H1 (cell line): Measurements from ENCODE around the gene CHN2. TPM values are rescaled to one million over a fixed set of nuclear protein-coding genes. Genes with fewer than 3 reads are reported as not detected.

Source experiments
- CTCF ChIA-PET: fragments of 300-600 bp; sonication (Branson Sonifier 250); formaldehyde crosslinking; loops from one replicate; lab custom pipeline; 2021; ENCODE audit not compliant: partially characterized antibody; lab: Charles Lee
- POLR2A ChIA-PET: fragments of 300-600 bp; sonication (Branson Sonifier 250); formaldehyde crosslinking; loops from one replicate; lab custom pipeline; 2021; ENCODE audit warnings: inconsistent platforms; ENCODE audit not compliant: partially characterized antibody; lab: Charles Lee
- DNase-seq, 2 experiments: peaks; one replicate each; pipeline versions ENCODE4 v3.0.0 to v3.0.0-alpha.2; 2010 to 2022; ENCODE audit warnings: low spot score in 2 of 2, low read depth in 1 of 2, mixed read lengths in 1 of 2
- FAIRE-seq: peaks from 2 replicates; lab custom pipeline; 2011; peaks lifted over from hg19 to GRCh38; lab: Jason Lieb, UNC
- H2AFZ ChIP-seq: 2 replicates; pipeline ENCODE4 v1.8.1; 2012; ENCODE audit warnings: low read length, inconsistent platforms
- H2AK5ac ChIP-seq: 2 replicates; pipeline ENCODE4 v1.6.1; 2013; ENCODE audit warnings: low read depth, low read length
- H2BK120ac ChIP-seq: replicated peaks from 2 replicates; pipeline ENCODE3; 2013; ENCODE audit warnings: low read depth, low read length, inconsistent platforms
- H2BK12ac ChIP-seq: 2 replicates; pipeline ENCODE4 v1.6.1; 2013; ENCODE audit warnings: low read depth, low read length
- H2BK15ac ChIP-seq: 2 replicates; pipeline ENCODE4 v1.6.1; 2013; ENCODE audit warnings: low read length
- H2BK20ac ChIP-seq: 2 replicates; pipeline ENCODE4 v1.6.1; 2013; ENCODE audit warnings: low read length
- H2BK5ac ChIP-seq: 2 replicates; pipeline ENCODE4 v1.6.1; 2013; ENCODE audit warnings: low read depth, low read length
- H3K14ac ChIP-seq: 2 replicates; pipeline ENCODE4 v1.6.1; 2013; ENCODE audit warnings: inconsistent platforms; ENCODE audit not compliant: insufficient read length
- H3K18ac ChIP-seq: 2 replicates; pipeline ENCODE4 v1.6.1; 2013; ENCODE audit warnings: low read length; ENCODE audit errors: extremely low read depth
- H3K23ac ChIP-seq: 2 replicates; pipeline ENCODE4 v1.6.1; 2013; ENCODE audit warnings: inconsistent platforms; ENCODE audit not compliant: insufficient read length
- H3K23me2 ChIP-seq: 2 replicates; pipeline ENCODE4 v1.6.1; 2013; ENCODE audit warnings: low read depth, low read length
- H3K27ac ChIP-seq: 2 replicates; pipeline ENCODE4 v1.6.1; 2011; ENCODE audit warnings: low read depth, low read length, inconsistent platforms
- H3K27me3 ChIP-seq, 4 experiments: replicated peaks in 1 of 4; 1 replicate in 1 of 4; 2 replicates in 3 of 4; pipeline versions ENCODE4 v1.6.1 to v1.8.1; 2011 to 2013; ENCODE audit warnings: low read length in 3 of 4, mild to moderate bottlenecking in 3 of 4, inconsistent platforms in 2 of 4, mixed read lengths in 2 of 4, moderate library complexity in 1 of 4; ENCODE audit not compliant: control insufficient read depth in 3 of 4, insufficient read depth in 3 of 4; ENCODE audit errors: extremely low read depth in 1 of 4
- H3K36me3 ChIP-seq, 4 experiments: 2 replicates each; pipeline versions ENCODE4 v1.6.1 to v1.8.1; 2011 to 2013; ENCODE audit warnings: mild to moderate bottlenecking in 4 of 4, low read length in 3 of 4, moderate library complexity in 2 of 4, control low read depth in 1 of 4, inconsistent platforms in 1 of 4; ENCODE audit not compliant: insufficient read depth in 4 of 4, control insufficient read depth in 2 of 4
- H3K4ac ChIP-seq: replicated peaks from 2 replicates; pipeline ENCODE3; 2013; ENCODE audit warnings: low read length, low read depth, mixed read lengths, inconsistent platforms; ENCODE audit not compliant: insufficient read length
- H3K4me1 ChIP-seq, 4 experiments: replicated peaks in 1 of 4; 1 replicate in 1 of 4; 2 replicates in 3 of 4; pipeline versions ENCODE4 v1.6.1 to v1.8.1; 2011 to 2013; ENCODE audit warnings: low read length in 3 of 4, inconsistent platforms in 2 of 4, mixed read lengths in 1 of 4; ENCODE audit not compliant: insufficient read depth in 4 of 4, control insufficient read depth in 3 of 4
- H3K4me2 ChIP-seq, 2 experiments: 2 replicates each; pipeline versions ENCODE4 v1.6.1 to v1.8.1; 2011 to 2013; ENCODE audit warnings: low read depth in 2 of 2, low read length in 2 of 2, control low read depth in 1 of 2, inconsistent platforms in 1 of 2, mild to moderate bottlenecking in 1 of 2; ENCODE audit not compliant: insufficient read depth in 1 of 2
- H3K4me3 ChIP-seq, 4 experiments: fragments of 200-600, 300-600 bp in 1 of 4; sonication (generic), shearing (Covaris generic), sonication (Bioruptor Twin) in 1 of 4; 2 replicates each; pipeline versions ENCODE4 v1.5.1 to v1.8.1; 2011 to 2016; ENCODE audit warnings: low read length in 4 of 4, low read depth in 3 of 4, control low read depth in 2 of 4, inconsistent platforms in 2 of 4, mild to moderate bottlenecking in 2 of 4, mixed read lengths in 1 of 4, moderate library complexity in 1 of 4; ENCODE audit not compliant: insufficient read depth in 2 of 4; ENCODE audit errors: extremely low read depth in 1 of 4
- H3K56ac ChIP-seq: replicated peaks from 2 replicates; pipeline ENCODE3; 2013; ENCODE audit warnings: low read depth, mild to moderate bottlenecking, mixed read lengths, low read length, inconsistent platforms; ENCODE audit not compliant: insufficient read length
- H3K79me1 ChIP-seq: 2 replicates; pipeline ENCODE4 v1.6.1; 2013; ENCODE audit warnings: low read depth, low read length, control low read depth
- H3K79me2 ChIP-seq, 2 experiments: 2 replicates each; pipeline versions ENCODE4 v1.6.1 to v1.8.1; 2012 to 2013; ENCODE audit warnings: low read length in 2 of 2, mild to moderate bottlenecking in 2 of 2, inconsistent platforms in 1 of 2; ENCODE audit not compliant: insufficient read depth in 2 of 2, control insufficient read depth in 1 of 2
- H3K9ac ChIP-seq, 4 experiments: replicated peaks in 1 of 4; 1 replicate in 1 of 4; 2 replicates in 3 of 4; pipeline versions ENCODE4 v1.6.1 to v1.8.1; 2011 to 2013; ENCODE audit warnings: low read depth in 3 of 4, low read length in 3 of 4, control low read depth in 2 of 4, mild to moderate bottlenecking in 2 of 4, moderate library complexity in 2 of 4, inconsistent platforms in 1 of 4; ENCODE audit errors: extremely low read depth in 1 of 4
- H3K9me3 ChIP-seq, 2 experiments: 2 replicates each; pipeline versions ENCODE4 v1.6.1 to v1.8.1; 2012 to 2013; ENCODE audit warnings: mild to moderate bottlenecking in 2 of 2, moderate library complexity in 2 of 2, control low read depth in 1 of 2, inconsistent platforms in 1 of 2, low read depth in 1 of 2, low read length in 1 of 2, mixed read lengths in 1 of 2; ENCODE audit not compliant: insufficient read depth in 2 of 2
- H4K20me1 ChIP-seq, 2 experiments: replicated peaks in 1 of 2; 2 replicates each; pipeline versions ENCODE3 to v1.8.1; 2011 to 2013; ENCODE audit warnings: inconsistent platforms in 2 of 2, low read length in 2 of 2, mild to moderate bottlenecking in 1 of 2; ENCODE audit not compliant: insufficient read depth in 2 of 2, control insufficient read depth in 1 of 2
- H4K5ac ChIP-seq: 2 replicates; pipeline ENCODE4 v1.6.1; 2013; ENCODE audit warnings: low read length, low read depth, mixed read lengths, inconsistent platforms; ENCODE audit not compliant: insufficient read length
- H4K8ac ChIP-seq: 2 replicates; pipeline ENCODE4 v1.8.0; 2013; ENCODE audit warnings: mild to moderate bottlenecking, moderate library complexity, low read length, inconsistent platforms; ENCODE audit not compliant: insufficient read depth; ENCODE audit errors: extremely low read depth
- H4K91ac ChIP-seq: replicated peaks from 2 replicates; pipeline ENCODE3; 2013; ENCODE audit warnings: low read length, mixed read lengths, inconsistent platforms; ENCODE audit not compliant: insufficient read length
- CREB1 ChIP-seq: IDR thresholded peaks from 2 replicates; pipeline ENCODE4 v1.6.1; 2012; ENCODE audit warnings: inconsistent platforms
- WGBS, 2 experiments: shearing (Covaris generic) in 1 of 2; methylation state at CpG; one replicate each; pipeline versions ENCODE4 v1.1.6 to v1.1.7; 2013 to 2015; ENCODE audit warnings: low lambda C conversion rate in 2 of 2, mixed read lengths in 2 of 2, inconsistent platforms in 1 of 2, low coverage in 1 of 2, missing lambda C conversion rate in 1 of 2; ENCODE audit not compliant: insufficient replicate concordance in 2 of 2, insufficient coverage in 1 of 2, insufficient read length in 1 of 2; ENCODE audit errors: extremely low coverage in 1 of 2, missing lambda C conversion rate in 1 of 2; 5-methylcytosine and 5-hydroxymethylcytosine counted together
- polyA plus RNA-seq, 7 experiments: library from polyadenylated mRNA; depleted of rRNA in 3 of 7; stranded (reverse) in 5 of 7; unstranded in 2 of 7; fragments of >200 nt in 5 of 7; fragments of 200-250 nt in 2 of 7; gene quantifications; 1 replicate in 5 of 7; 2 replicates in 1 of 7; 4 replicates in 1 of 7; pipeline versions ENCODE4 v1.2.1 to v1.2.3, GENCODE V29; 2011 to 2013; ENCODE audit warnings: missing spikeins in 2 of 7, mixed read lengths in 2 of 7
- total RNA-seq: library from RNA; stranded (reverse); fragmentation: NEBNext Ultra II Directional; extraction: Animal tissue kit (Norgen Biotek cat#: 25700); gene quantifications from 2 replicates; pipeline ENCODE4 v1.2.1, GENCODE V29; 2021

Gene CHN2
- total and polyA plus RNA-seq, 2 of the 8 experiments (the other 6 are each of a cell fraction or from before 2014, with no cell fraction given): 2.9 to 4.8 TPM

GRCh38 chr7:29207162-29207801 lies 12.7 kb downstream of the CHN2 start:
- ChIA-PET CTCF (interaction anchor here (1.0 to 1.3 kb wide), 2 partner anchors 11 to 32 kb away, joined by 4 read pairs; no protein-coding TSS in a partner anchor), POLR2A (no interaction called here)
- Histone ChIP-seq H4K5ac (no peak overlapping the region), H4K91ac (no peak overlapping the region), H2BK20ac (no peak overlapping the region), H2BK12ac (no peak overlapping the region), H2AFZ (no peak overlapping the region), H4K20me1 (no peaks in the 10 kb centered on the region), H3K56ac (no peak overlapping the region), H3K27me3 (no peaks in the 10 kb centered on the region; a peak in 1 of 7 replicates), H3K79me1 (no peaks in the 10 kb centered on the region), H3K27ac (no peak overlapping the region), H2BK120ac (no peak overlapping the region), H2AK5ac (no peak overlapping the region), H2BK5ac (no peak overlapping the region), H3K23me2 (no peaks in the 10 kb centered on the region), H3K18ac (no peak overlapping the region), H3K4me1 (peaks cover 0 to 5% (median 0%) of the 10 kb centered on the region in 4 experiments; a peak in 2 of 7 replicates), H4K8ac (no peak overlapping the region), H3K79me2 (no peaks in the 10 kb centered on the region), H3K4me3 (no peak overlapping the region), H3K23ac (no peak overlapping the region), H3K14ac (no peak overlapping the region), H3K9me3 (no peaks in the 10 kb centered on the region), H3K9ac (no peak overlapping the region), H3K4ac (no peak overlapping the region), H3K4me2 (no peak overlapping the region), H3K36me3 (no peaks in the 10 kb centered on the region), H2BK15ac (no peak overlapping the region)
- DNase-seq: no peak
- 79% methylated on average over 5 of the region's 5 CpGs; no CpG with 5 or more reads in 1 of the 2 experiments for WGBS, 2 experiments
- FAIRE-seq: no peak
- TF ChIP-seq CREB1: no peak
